HG03575 (cell line): ENCODE measurements around the gene COL17A1.

ENCODE experiments used
- ATAC-seq: cut with Tn5 transposase; IDR thresholded peaks from one replicate; pipeline ENCODE4 v1.9.1; 2021; ENCODE audit not compliant: unreplicated experiment, insufficient number of reproducible peaks, low FRiP score; ENCODE audit errors: extremely low read depth

COL17A1 gene

DNA sequence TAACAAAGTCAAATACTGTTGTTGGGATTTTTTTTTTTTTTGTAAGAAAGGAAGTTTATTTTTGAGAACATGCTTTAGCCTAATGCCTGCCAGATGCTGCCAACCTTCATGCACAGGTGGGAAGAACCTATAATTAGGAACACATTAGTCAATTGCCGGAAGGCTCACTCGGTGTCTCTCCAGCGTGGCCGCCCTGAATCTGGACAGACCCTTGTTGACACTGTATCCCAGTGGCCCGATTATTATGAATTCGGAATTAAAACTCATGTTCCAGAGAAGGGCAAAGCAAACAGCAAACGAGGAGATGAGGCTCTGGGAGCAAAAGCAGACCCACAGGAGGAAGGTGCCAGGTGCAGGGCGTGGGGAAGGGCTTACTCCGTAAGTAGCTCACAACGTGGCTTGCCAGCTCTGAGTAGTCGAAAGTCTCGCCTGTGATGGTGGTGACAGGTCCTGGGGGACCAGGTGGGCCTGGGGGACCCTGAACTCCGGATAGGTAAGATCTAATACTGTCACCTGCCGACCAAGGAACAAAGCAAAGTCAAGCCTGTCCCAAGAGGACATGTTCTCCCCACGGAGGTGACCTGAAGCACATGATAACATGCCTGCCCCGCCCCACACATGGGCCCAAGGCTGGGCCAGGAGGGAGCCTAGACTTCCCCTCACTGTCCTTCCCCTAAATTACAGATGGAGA is 48.3 kb downstream of the COL17A1 start:
- ATAC-seq, result no peak

DNA sequence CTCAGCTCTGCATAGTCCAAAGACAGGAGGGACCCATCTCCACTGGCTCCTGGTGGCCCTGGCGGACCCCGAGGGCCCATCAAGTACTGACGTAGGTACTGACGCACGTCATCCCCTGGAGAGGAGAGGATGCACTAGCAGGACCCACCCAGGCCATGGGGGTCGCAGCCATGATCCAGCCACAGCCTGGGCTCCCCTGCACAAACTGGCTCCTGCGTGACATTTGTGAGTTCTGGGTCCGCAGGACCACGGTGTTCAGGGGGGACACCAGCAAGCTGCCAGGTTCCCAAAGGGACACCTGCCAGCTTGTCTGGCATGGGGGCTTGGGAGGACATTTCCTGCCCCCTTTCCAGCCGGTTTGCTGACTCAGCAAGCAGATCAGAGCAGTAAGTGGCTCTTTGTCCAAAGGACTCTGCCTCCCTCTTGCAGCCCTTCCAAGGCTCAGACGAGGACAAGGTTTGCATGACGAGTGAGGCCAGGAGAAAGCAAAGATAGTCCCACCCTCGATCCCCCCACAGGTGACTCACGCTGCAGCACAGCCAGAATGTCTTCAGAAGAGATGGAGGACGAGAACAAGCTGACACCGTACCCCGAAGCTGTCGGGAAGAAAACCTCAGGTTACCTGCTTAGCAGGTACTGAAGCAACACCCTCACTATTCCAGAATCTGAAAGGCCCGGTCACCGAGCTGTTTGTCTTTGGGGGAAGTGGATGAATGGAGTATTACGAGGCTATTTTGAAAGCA is 49.0 kb downstream of the COL17A1 start:
- no peak for ATAC-seq

- ATAC-seq, result no peak
These were observed 49.7 kb downstream of the COL17A1 start for GRCh38 chr10:104036069-104036384.

- no peak for ATAC-seq
These were observed 50.2 kb downstream of the COL17A1 start for GRCh38 chr10:104035194-104036068.

GRCh38 chr10:104034401-104035193 is 51.1 kb downstream of the COL17A1 start:
- no peak for ATAC-seq

DNA sequence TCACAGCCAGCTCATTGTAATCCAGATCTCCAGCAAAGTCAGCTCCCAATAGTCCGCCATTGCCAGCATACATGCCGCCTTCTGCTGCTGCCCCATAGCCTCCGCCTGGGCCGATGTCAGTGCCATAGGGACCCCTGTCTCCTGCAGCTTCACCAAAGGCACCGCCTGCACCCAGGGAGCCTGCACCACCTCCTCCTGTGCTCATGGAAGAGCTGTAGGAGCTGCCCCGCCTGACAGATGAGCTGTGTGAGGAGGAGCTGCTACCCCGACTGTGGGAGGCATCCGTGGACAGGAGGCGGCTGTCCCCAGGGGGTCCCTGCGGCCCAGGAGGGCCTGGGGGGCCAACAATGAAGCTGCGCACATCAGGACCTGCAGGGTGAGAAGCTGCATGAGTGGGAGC is 51.7 kb downstream of the COL17A1 start:
- ATAC-seq, result no peak

- no peak for ATAC-seq
These were observed 52.2 kb downstream of the COL17A1 start for GRCh38 chr10:104033401-104033930.

DNA sequence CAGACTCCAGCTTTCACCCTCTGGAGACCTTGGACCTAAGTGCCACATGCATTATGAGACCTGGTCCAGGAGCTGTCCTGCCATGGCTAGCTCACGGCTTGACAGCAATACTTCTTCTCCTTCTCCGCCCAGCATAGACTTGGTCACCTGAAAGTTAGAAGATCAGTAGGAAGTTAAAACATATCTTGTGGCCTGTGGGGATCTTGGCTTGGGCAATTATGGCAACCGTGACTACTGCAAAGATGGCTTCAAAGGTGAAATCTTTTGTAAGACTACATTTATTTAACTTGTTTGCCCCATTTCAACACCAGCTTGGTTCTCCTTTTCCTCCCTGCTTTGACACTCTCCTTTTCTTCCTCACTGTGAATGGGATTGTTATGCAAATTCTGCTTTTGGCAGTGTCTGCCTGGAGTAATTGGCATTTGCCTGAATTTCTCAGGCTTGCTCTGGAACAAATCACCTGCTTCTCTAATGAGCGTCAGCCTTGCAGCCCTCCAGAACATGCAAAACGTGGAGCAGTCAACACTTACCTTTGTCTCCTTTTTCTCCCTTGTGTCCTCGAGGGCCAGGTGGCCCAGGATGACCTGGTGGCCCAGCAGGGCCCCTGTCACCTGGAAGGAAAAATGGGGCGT is 53.4 kb downstream of the COL17A1 start:
- no peak for ATAC-seq

GRCh38 chr10:104031631-104032030 is 54.0 kb downstream of the COL17A1 start:
- no peak for ATAC-seq

DNA sequence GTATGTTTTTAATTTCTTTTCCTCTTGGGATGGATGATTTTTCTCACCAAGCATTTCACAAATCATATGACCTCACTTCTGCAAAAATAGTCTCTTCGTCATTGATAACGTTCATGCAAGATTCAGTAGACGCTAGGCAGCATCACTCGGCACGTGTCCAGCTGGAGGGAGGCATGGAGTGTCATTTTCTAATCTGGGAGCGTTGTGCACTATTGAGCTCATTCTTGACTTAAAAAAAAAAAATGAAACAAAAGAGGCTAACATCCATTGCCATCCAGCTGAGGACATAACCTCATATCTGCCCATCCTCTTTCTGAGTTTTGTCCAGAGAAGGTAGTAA is 56.2 kb downstream of the COL17A1 start:
- ATAC-seq, result no peak

GRCh38 chr10:104028823-104029520 is 56.7 kb downstream of the COL17A1 start:
- ATAC-seq, result no peak

- no peak for ATAC-seq
These were observed 57.5 kb downstream of the COL17A1 start for GRCh38 chr10:104028146-104028545.

- ATAC-seq, result no peak
These were observed 58.9 kb downstream of the COL17A1 start for GRCh38 chr10:104026762-104027161.

DNA sequence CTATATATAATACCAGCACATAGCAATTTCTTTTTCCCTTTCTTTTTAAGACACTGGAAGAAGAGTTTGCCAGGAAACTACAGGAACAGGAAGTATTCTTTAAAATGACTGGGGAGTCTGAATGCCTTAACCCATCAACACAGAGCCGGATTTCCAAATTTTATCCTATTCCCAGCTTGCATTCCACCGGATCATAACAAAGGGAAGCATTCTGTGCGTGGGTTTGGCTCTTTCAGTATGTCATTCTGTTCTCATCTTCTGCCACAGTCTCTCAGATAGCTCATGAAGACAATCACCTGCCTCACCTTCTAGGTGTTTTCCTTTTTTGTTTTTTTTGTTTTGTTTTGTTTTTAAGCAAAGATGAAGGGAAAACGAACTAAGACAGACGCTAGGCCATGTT is 60.2 kb downstream of the COL17A1 start:
- no peak for ATAC-seq

- ATAC-seq, result no peak
These were observed 63.7 kb downstream of the COL17A1 start for GRCh38 chr10:104022026-104022425.

DNA sequence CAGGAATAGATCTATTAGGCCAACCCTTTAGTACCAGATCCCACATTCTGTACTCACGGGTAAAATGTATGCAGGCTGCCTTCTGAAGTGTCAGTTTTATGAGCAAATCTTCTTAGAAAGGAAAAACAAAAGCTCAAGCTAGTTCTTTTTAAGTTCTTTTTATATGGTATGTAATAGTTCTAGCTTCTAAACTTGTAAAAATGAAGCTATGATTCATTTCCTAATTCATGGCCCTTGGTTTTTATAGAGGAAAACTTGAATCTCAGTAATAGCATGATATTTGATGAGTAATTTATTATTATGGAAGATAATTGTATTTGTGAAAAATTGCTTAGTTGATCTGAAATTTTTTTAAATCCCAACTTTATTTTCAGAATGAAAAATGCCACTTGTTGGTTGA is 64.4 kb downstream of the COL17A1 start:
- no peak for ATAC-seq

DNA sequence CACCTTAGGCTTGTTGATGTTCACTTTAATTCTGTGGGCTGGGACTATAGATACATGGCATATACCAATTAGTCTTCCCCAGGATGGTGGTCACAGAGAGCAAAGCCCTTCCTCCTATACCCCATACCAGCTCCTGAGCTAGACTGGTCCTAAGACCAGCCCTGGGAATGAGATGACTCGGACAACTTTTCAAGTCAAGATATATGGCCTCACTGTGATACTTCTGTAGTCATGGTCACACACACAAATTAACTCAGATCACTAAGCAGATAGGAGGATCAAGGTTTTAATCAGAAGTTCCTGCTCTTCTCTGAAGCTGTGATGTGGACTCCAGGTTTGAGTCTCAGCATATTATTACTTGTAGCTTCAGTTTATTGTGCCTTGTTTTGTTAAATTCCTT is 65.7 kb downstream of the COL17A1 start:
- ATAC-seq, result no peak

GRCh38 chr10:104018471-104018870 is 67.2 kb downstream of the COL17A1 start:
- ATAC-seq, result no peak
